Memory B cell (primary cell): ENCODE results near the gene EPHA2.

Experiments used
- ATAC-seq: fragments of 150-1000 bp; cut with Tn5 transposase; 2 replicates; pipeline ENCODE4 v1.10.0; 2021; ENCODE audit warnings: low read depth, mild to moderate bottlenecking, moderate library complexity
- DNase-seq, 2 donors: peaks; one replicate each; pipeline ENCODE4 v3.0.0; 2022; ENCODE audit warnings: low spot score in 2 of 2
- H3K27ac Mint-ChIP-seq: one replicate; pipeline ENCODE4 v1.8.0; 2022; ENCODE audit warnings: mild to moderate bottlenecking, moderate library complexity, mixed read lengths
- H3K27me3 Mint-ChIP-seq: one replicate; pipeline ENCODE4 v1.8.0; 2022; ENCODE audit warnings: mixed read lengths
- H3K36me3 Mint-ChIP-seq: one replicate; pipeline ENCODE4 v1.8.0; 2022; ENCODE audit warnings: mild to moderate bottlenecking, mixed read lengths
- H3K4me1 Mint-ChIP-seq: one replicate; pipeline ENCODE4 v1.8.0; 2022; ENCODE audit warnings: mixed read lengths
- H3K4me3 Mint-ChIP-seq: one replicate; pipeline ENCODE4 v1.8.0; 2022; ENCODE audit warnings: mild to moderate bottlenecking, moderate library complexity, mixed read lengths
- H3K9me3 Mint-ChIP-seq: one replicate; pipeline ENCODE4 v1.8.0; 2022; ENCODE audit warnings: mixed read lengths

Gene EPHA2

DNA sequence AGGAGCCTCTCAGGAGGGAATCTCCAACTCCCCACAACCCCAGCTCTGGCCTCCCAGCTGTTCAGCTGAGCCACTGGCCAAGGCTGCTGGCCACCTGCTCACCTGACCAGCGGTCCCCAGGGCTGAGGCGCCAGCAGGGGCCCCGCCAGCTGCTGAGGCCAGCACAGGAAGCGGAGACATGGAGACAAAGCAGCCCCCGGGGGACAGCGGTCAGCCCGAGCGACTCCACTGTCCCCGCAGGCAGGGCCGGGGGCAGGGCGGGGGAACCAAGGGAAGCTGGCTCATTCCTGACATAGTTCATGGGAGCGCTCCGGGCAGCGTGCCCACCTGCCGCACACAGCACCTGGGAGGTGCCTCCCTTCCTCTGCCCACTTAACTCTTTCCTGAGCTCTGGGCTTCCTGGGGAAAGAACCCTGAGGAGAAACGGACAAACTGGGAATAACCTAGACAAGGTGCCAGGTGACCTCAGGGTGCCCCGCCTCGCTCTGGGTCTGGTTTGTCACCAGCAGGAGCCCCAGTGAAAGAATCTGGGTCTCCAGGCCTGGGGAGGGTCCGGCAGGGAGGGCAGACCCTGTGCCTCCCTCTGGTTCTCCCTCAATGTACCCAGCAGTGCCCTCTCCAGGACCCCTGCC, 10.7 kb downstream of the EPHA2 start:
- peaks cover 2% of the 10 kb centered on the region for H3K4me1 Mint-ChIP-seq
- peaks cover 33% of the 10 kb centered on the region for H3K27me3 Mint-ChIP-seq
- no peaks in the 10 kb centered on the region for H3K9me3 Mint-ChIP-seq
- H3K36me3 Mint-ChIP-seq, result no peaks in the 10 kb centered on the region
- DNase-seq (no peak), ATAC-seq (no peak)
- no peak overlapping the region for H3K4me3 Mint-ChIP-seq
- no peak overlapping the region for H3K27ac Mint-ChIP-seq

DNA sequence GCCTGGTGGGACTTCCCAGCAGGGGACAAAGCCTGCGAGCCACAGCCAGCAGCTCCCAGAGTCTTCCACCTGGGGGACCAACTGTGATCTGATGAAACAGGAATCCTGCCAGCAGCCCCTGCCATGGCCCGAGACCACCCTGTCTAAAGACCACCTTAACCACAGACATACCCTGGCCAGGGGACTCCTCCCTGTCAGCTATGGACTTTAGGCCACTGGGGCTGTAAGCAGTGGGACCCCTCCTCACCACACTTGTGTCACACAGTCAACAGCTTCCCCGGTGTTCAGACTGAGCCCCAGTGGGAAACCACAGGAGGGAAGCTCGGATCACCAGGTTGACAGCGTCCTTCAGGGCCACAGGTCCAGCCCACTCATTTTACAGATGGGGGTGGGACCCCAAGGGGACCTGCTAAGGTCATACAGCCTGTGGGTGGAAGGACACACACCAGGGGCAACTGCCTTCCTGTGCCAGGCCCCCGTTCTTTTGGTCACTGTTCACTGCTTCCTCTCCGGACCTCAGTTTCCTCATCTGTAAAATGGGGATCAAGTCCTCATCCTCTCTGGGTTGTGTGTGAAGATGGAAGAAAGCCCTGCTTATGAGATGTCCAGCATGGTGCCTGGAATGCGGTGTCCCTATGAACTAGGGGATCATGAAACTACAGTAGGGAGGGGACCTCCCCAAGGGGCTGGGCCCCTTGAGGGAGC, 11.4 kb downstream of the EPHA2 start:
- H3K4me1 Mint-ChIP-seq, result peaks cover 2% of the 10 kb centered on the region
- ATAC-seq (no peak), DNase-seq (no peak)
- no peaks in the 10 kb centered on the region for H3K36me3 Mint-ChIP-seq
- no peaks in the 10 kb centered on the region for H3K9me3 Mint-ChIP-seq
- H3K27ac Mint-ChIP-seq, result no peak overlapping the region
- peaks cover 34% of the 10 kb centered on the region for H3K27me3 Mint-ChIP-seq
- no peak overlapping the region for H3K4me3 Mint-ChIP-seq

DNA sequence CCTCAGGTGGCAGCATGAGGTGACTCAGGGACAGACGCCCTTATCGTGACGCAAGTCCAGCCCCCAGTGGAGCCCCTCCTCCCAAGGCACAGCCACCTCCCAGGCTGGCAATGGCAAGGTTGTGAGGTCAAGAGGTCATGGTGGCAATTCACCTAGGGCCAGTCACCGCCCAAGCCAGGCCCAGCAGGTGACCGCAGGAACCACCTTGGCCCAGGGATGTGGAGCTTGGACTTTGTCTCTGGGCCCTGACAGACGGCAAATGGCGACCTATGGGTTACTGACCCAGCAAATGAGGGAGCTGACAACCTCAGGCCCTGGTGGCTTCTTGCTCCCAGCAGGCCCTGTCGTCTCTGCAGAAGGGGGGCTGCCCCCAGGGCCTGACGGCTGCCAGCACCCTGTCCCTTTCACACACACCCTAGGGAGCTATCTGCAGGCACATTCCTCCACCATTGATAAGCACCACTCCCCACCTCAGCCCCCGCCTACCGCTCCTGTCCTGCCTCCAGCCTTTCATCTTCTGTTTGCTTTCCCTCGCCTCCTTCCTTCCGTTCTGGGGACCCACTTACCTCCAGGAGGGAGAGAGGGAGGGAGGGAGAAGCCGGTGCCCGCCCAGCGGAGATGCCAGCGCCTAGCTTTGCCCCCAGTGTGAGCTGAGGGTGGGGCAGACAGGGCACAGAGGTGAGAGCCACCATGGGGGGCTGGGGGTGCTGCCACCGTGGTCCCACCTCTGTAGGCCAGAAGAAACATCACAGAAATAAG, 12.1 kb downstream of the EPHA2 start:
- peaks cover 33% of the 10 kb centered on the region for H3K27me3 Mint-ChIP-seq
- no peaks in the 10 kb centered on the region for H3K9me3 Mint-ChIP-seq
- H3K4me3 Mint-ChIP-seq, result no peak overlapping the region
- no peak for DNase-seq
- ATAC-seq, result no peak
- H3K4me1 Mint-ChIP-seq, result peaks cover 2% of the 10 kb centered on the region
- H3K36me3 Mint-ChIP-seq, result no peaks in the 10 kb centered on the region
- H3K27ac Mint-ChIP-seq, result no peak overlapping the region

DNA sequence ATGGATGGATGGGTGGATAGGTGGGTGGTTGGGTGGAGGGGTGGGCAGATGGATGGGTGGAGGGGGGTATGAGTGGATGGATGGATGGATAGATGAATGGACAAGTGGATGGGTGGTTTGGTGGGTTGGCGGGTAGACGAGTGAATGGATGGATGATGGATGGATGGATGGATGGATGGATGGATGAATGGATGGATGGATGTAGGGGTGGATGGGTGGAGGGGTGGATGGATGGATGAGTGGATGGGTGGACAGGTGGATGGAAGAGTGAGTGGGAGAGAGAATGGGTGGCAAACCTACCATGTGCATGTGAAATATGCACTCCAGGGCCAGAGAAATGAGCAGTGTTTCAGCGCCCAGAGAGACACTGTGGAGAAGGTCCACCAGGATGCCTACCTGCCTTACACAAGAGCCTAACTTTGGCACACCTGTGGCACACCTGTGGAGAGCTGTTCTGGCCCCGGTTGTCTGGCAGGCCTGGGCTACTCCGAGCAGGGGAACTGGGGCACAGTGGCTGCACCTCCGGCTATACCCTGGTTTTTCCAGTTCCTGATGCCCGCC, 12.8 kb downstream of the EPHA2 start:
- Mint-ChIP-seq H3K27ac (no peak overlapping the region), H3K4me3 (no peak overlapping the region), H3K9me3 (no peaks in the 10 kb centered on the region), H3K36me3 (no peaks in the 10 kb centered on the region), H3K27me3 (peaks cover 28% of the 10 kb centered on the region), H3K4me1 (peaks cover 2% of the 10 kb centered on the region)
- ATAC-seq (no peak), DNase-seq (no peak)

DNA sequence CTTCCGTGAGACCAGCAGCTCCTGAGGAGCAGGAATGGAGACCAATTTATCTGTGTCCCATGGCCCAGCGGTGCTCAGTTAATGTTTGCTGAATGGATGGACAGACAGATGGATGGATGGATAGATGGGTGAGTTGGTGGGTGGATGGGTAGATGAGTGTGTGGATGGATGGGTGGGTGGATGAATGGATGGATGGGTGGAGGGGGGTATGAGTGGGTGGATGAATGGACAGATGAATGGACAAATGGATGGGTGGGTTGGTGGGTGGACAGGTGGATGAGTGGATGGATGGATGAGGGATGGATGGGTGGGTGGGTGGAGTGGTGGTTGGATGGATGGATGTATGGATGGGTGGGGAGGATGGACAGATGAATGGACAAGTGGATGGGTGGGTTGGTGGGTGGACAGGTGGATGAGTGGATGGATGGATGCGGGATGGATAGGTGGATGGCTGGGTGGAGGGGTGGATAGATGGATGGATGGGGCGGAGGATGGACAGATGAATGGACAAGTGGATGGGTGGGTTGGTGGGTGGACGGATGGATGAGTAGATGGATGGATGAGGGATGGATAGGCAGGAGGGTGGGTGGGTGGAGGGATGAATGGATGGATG, 13.4 kb downstream of the EPHA2 start:
- no peak for ATAC-seq
- Mint-ChIP-seq H3K27me3 (peaks cover 24% of the 10 kb centered on the region), H3K27ac (no peak overlapping the region), H3K36me3 (no peaks in the 10 kb centered on the region), H3K9me3 (no peaks in the 10 kb centered on the region), H3K4me3 (no peak overlapping the region), H3K4me1 (peaks cover 2% of the 10 kb centered on the region)
- DNase-seq, result no peak

DNA sequence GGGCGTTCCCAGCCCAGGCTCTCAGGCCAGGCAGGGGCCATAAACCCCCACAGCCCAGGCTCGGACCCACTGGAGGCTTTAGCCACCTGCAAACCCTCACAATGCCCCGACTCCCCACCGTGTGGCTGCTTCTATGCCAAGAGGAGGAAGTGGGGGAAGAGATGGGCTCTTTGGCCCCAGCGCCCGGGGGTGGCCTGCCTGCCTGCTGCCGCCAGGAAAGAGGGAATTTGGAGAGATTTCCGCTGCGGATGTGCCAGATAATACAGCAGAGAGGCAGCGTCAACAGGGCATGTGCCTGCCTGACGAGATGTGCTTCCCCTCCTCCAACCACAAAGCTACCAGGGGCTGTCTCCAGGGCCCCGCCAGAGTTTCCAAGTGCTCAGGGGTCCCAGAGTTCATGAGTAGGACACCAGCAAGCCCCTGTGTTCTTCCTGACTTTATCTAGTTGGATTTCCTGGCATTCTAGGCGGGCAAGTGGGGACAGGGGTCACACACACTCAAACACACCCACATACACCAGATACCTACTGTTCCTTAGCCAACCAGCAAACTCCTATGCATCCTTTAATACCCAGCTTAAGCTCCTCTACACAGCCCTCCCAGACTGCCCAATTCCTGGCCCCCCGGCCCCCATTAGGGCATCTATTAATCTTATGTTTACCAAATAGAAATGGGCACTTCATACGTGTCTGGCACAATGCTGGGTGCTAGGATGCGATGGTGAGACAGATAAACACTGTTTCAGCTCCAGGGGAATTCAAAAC, 14.1 kb downstream of the EPHA2 start:
- Mint-ChIP-seq H3K9me3 (no peaks in the 10 kb centered on the region), H3K27ac (no peak overlapping the region), H3K36me3 (no peaks in the 10 kb centered on the region)

DNA sequence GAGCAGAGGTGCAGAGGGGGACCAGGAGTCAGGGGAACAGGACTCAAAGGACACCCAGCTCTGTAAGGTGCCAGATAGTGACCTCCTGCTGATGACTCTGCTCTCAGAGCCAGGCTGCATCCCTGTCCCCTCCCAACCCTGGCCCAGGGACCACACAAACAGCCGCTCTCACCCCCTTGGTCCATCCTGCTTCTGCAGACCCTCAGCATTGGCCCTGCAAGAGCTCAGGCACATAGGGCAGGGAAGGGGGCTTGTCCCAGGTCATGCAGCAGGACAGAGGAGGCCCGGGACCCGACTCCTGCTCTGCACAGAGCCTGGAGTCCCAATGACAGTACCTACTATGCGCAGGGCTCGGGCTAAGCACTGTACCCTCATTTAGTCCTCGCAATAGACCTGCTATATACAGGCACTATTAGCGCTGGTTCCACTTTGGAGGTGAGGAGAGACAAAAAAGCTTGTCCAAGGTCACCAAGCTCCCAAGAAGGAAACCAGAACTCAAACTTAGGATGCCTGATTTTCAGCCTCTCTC, 15.7 kb downstream of the EPHA2 start:
- ATAC-seq, result no peak
- DNase-seq, result no peak
- peaks cover 20% of the 10 kb centered on the region for H3K27me3 Mint-ChIP-seq
- H3K27ac Mint-ChIP-seq, result no peak overlapping the region
- no peaks in the 10 kb centered on the region for H3K4me1 Mint-ChIP-seq
- no peak overlapping the region for H3K4me3 Mint-ChIP-seq
- H3K9me3 Mint-ChIP-seq, result no peaks in the 10 kb centered on the region
- H3K36me3 Mint-ChIP-seq, result no peaks in the 10 kb centered on the region

More for the DNA sequence above, 14.1 kb downstream of the EPHA2 start:
- H3K27me3 Mint-ChIP-seq, result peaks cover 24% of the 10 kb centered on the region
- H3K4me1 Mint-ChIP-seq, result peaks cover 2% of the 10 kb centered on the region
- ATAC-seq, result no peak
- no peak for DNase-seq
- H3K4me3 Mint-ChIP-seq, result no peak overlapping the region

DNA sequence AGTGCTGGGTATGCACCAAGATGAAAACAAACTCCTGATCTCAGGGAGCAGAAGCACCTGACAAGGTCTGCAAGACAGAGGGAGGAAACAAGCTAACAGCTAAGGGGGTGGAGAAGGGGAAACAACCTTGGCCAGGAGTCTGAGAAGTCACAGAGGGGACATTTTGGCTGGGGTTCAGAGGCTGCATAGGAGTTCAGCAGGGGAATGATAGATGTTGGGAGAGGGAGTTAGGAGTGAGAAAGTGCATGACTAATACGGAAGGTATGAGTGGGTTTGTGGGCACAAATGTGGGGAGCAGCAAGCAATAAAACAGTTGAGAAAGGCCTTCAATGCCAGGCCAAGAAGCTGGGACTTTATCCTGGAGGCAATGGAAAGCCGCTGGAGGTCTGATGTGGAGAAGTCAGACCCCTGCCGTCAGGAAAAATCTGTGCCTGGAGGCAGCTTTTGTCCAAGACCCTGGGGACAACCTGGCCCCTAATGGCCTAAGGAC, 16.4 kb downstream of the EPHA2 start:
- peaks cover 2% of the 10 kb centered on the region for H3K36me3 Mint-ChIP-seq
- H3K27ac Mint-ChIP-seq, result no peak overlapping the region
- H3K4me3 Mint-ChIP-seq, result no peak overlapping the region
- ATAC-seq, result no peak
- H3K27me3 Mint-ChIP-seq, result peaks cover 20% of the 10 kb centered on the region
- no peak for DNase-seq
- no peaks in the 10 kb centered on the region for H3K4me1 Mint-ChIP-seq
- H3K9me3 Mint-ChIP-seq, result no peaks in the 10 kb centered on the region

DNA sequence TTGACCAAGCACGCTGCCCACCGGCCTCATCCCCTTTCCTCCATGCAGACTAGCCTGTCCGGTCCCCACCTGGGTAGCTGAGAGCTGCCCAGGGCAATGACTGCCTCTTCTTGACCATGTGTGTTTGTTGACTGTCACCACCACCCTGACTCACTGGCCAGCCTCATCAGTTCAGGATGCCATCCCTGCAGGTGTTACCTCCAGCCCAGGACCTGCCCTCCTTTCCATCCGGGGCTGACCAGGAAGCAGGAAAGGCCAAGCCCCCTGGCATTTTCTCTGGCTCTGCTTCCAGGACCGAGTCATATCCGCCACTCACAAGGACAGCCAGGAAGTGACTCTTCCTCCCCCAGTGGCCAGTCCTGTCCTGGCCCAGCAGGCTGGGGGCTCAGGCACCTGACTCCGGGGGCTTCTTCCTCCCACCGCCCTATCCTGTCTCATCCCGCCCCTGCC, 17.1 kb downstream of the EPHA2 start:
- H3K4me1 Mint-ChIP-seq, result no peaks in the 10 kb centered on the region
- no peak overlapping the region for H3K4me3 Mint-ChIP-seq
- H3K27ac Mint-ChIP-seq, result no peak overlapping the region
- no peak for DNase-seq
- peaks cover 2% of the 10 kb centered on the region for H3K36me3 Mint-ChIP-seq
- no peak for ATAC-seq
- H3K27me3 Mint-ChIP-seq, result peaks cover 20% of the 10 kb centered on the region
- H3K9me3 Mint-ChIP-seq, result no peaks in the 10 kb centered on the region

DNA sequence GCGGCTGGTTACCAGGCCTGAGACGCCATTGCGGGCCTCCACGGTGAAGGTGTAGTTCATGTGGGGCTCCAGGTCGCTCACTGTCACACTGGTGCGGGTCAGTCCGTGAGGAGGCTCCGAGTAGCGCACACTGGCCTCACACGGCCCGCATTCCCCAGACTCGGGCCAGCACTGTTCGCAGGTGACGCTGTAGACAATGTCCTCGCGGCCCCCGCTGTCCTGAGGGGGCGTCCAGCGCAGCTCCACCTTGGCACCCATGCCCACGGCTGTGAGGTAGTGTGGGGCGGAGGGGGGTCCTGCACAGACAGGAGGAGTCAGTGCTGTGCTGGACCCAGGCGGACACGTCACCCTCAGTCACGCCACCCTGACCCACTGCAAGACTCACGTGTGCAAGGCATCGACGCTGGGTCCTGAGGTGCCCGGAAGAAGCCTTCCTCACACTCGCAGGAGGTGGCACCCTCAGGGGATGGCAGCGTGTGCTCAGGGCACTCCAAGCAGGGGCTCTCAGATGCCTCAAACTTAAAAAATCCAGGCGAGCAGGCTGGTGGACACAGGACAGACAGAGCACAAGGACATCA, 17.9 kb downstream of the EPHA2 start:
- no peaks in the 10 kb centered on the region for H3K4me1 Mint-ChIP-seq
- DNase-seq (no peak), ATAC-seq (no peak)
- H3K4me3 Mint-ChIP-seq, result no peak overlapping the region
- peaks cover 2% of the 10 kb centered on the region for H3K36me3 Mint-ChIP-seq
- H3K9me3 Mint-ChIP-seq, result no peaks in the 10 kb centered on the region
- peaks cover 18% of the 10 kb centered on the region for H3K27me3 Mint-ChIP-seq
- H3K27ac Mint-ChIP-seq, result no peak overlapping the region

DNA sequence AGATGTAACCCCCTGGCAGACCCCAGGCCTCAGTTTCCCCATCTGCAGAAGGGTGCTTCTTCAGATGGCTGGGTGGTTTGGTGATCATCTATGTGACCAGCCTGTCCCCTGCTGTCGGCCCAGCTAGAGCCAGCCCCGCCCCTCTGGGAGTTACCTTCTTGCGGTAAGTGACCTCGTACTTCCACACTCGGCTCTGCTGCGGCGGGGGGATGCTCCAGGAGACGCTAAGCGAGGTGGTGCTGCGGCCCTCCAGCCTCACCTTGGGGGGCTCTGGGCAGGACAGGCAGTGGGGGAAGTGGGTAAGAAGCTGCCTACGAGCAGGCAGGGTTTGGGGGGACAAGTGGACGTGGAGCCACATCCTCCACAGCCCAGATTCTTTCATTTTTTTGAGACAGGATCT, 20.4 kb downstream of the EPHA2 start:
- Mint-ChIP-seq H3K9me3 (no peaks in the 10 kb centered on the region), H3K27me3 (peaks cover 14% of the 10 kb centered on the region), H3K4me1 (no peaks in the 10 kb centered on the region), H3K27ac (no peak overlapping the region), H3K4me3 (no peak overlapping the region), H3K36me3 (peaks cover 2% of the 10 kb centered on the region)
- ATAC-seq, result no peak
- DNase-seq, result no peak

DNA sequence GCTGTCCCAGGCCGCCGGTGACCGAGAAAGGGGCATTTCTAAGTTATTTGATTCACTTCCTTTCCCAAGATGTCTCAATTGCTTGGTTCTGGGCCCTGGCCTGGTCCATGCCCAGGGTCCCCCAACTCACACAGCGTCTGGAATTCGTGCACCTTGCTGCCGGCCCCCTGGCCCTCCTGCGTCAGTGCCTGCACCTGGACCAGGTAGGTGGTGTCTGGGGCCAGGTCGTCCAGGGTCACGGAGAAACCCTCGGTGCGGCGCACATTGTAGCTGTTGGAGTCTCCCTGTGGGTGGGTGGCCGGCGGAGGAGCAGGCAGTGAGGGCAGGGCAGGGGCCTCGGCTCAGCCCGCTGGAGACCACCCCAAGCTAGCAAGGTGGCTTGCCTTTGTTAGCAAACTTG, 21.0 kb downstream of the EPHA2 start:
- H3K36me3 Mint-ChIP-seq, result peaks cover 2% of the 10 kb centered on the region
- no peak overlapping the region for H3K27ac Mint-ChIP-seq
- no peak for ATAC-seq
- H3K9me3 Mint-ChIP-seq, result no peaks in the 10 kb centered on the region
- no peak overlapping the region for H3K4me3 Mint-ChIP-seq
- H3K4me1 Mint-ChIP-seq, result no peaks in the 10 kb centered on the region
- no peak for DNase-seq
- H3K27me3 Mint-ChIP-seq, result peaks cover 14% of the 10 kb centered on the region
